Breast epithelium (tissue), 3 donors: Measurements from ENCODE around the gene NAA80.

Source experiments
- POLR2A ChIP-seq: fragments of 450-650 bp; IDR thresholded peaks from one replicate; pipeline ENCODE4 v1.6.1; 2016; ENCODE audit warnings: antibody characterized with exemption, mild to moderate bottlenecking, moderate library complexity
- TF ChIP-seq, protein P1 (sequence below), 3 donors: fragments of 450-650 bp; IDR thresholded peaks; one replicate each; pipeline ENCODE4 v1.5.1; 2016 to 2017; ENCODE audit warnings: antibody characterized with exemption in 3 of 3, mild to moderate bottlenecking in 3 of 3, moderate library complexity in 3 of 3

DNA sequence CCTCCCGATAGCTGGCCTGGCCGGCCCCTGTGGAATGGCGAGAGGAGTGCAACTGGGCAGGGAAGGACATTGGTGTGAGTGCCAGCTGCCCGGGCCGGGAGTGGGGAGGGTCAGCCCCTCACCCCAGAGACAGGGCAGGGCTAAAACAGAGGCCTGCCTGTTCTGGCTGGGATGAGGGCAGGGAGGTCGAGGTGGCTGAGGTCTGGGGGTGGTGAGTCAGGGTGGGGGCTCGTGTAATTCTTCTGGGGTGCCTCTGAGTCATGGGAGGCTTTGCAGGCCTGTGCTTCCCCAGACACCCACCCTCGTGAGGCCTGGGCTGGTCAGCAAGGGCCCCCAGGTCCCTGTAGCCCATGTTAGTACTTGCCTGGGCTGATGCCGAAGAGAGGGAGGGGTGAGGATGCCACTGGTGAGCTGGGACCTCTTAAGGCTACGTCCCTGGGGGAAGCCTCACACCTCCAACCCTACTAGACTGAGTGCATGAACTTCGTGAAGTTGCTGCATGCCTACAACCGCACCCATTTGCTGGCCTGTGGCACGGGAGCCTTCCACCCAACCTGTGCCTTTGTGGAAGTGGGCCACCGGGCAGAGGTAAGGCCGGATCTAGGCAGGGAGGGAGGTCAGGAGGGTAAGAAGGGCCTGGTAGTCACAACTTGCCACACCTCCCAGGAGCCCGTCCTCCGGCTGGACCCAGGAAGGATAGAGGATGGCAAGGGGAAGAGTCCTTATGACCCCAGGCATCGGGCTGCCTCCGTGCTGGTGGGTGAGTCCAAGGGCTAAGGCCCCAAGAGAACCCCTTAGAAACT, 28.6 kb downstream of the NAA80 start:
- TF ChIP-seq, protein P1, sequence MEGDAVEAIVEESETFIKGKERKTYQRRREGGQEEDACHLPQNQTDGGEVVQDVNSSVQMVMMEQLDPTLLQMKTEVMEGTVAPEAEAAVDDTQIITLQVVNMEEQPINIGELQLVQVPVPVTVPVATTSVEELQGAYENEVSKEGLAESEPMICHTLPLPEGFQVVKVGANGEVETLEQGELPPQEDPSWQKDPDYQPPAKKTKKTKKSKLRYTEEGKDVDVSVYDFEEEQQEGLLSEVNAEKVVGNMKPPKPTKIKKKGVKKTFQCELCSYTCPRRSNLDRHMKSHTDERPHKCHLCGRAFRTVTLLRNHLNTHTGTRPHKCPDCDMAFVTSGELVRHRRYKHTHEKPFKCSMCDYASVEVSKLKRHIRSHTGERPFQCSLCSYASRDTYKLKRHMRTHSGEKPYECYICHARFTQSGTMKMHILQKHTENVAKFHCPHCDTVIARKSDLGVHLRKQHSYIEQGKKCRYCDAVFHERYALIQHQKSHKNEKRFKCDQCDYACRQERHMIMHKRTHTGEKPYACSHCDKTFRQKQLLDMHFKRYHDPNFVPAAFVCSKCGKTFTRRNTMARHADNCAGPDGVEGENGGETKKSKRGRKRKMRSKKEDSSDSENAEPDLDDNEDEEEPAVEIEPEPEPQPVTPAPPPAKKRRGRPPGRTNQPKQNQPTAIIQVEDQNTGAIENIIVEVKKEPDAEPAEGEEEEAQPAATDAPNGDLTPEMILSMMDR (IDR thresholded peaks at IDR 0.05) = no peak
- TF ChIP-seq POLR2A = no peak
